NCI-H2196 (cell line): ENCODE measurements around the gene NPTX1.

Experiments used
- DNase-seq: peaks from one replicate; lab custom pipeline; 2025; ENCODE audit not compliant: unreplicated experiment; lab: John Stamatoyannopoulos, UW

NPTX1 gene

GRCh38 chr17:80446645-80447405, 29.6 kb downstream of the NPTX1 start:
- no peak for DNase-seq

- DNase-seq: no peak
Measured at GRCh38 chr17:80445726-80446110, 30.7 kb downstream of the NPTX1 start.

GRCh38 chr17:80445007-80445725, 31.2 kb downstream of the NPTX1 start:
- DNase-seq: no peak

GRCh38 chr17:80444644-80444979, 31.8 kb downstream of the NPTX1 start:
- no peak for DNase-seq

- DNase-seq: no peak
Measured at GRCh38 chr17:80443916-80444643, 32.3 kb downstream of the NPTX1 start.

GRCh38 chr17:80443498-80443897, 32.9 kb downstream of the NPTX1 start:
- no peak for DNase-seq

GRCh38 chr17:80442764-80443163, 33.6 kb downstream of the NPTX1 start:
- DNase-seq: no peak

GRCh38 chr17:80442323-80442659, 34.1 kb downstream of the NPTX1 start:
- no peak for DNase-seq

GRCh38 chr17:80441598-80442322, 34.6 kb downstream of the NPTX1 start:
- no peak for DNase-seq

GRCh38 chr17:80441133-80441578, 35.3 kb downstream of the NPTX1 start:
- DNase-seq: no peak

- no peak for DNase-seq
Measured at GRCh38 chr17:80439499-80439898, 36.9 kb downstream of the NPTX1 start.

GRCh38 chr17:80438806-80439205, 37.6 kb downstream of the NPTX1 start:
- DNase-seq: no peak

- no peak for DNase-seq
Measured at GRCh38 chr17:80437532-80437931, 38.9 kb downstream of the NPTX1 start.

GRCh38 chr17:80433916-80434666, 42.3 kb downstream of the NPTX1 start:
- no peak for DNase-seq

GRCh38 chr17:80432961-80433550, 43.4 kb downstream of the NPTX1 start:
- no peak for DNase-seq

- DNase-seq: no peak
Measured at GRCh38 chr17:80432350-80432955, 44.0 kb downstream of the NPTX1 start.

GRCh38 chr17:80431246-80432195, 44.9 kb downstream of the NPTX1 start:
- no peak for DNase-seq

- no peak for DNase-seq
Measured at GRCh38 chr17:80430446-80431245, 45.8 kb downstream of the NPTX1 start.
